ENCODE results near the gene RBL2.
"Not testable (repeated sequence)": the region's sequence is repeated elsewhere in the genome, so short reads cannot be mapped to it uniquely, and the experiment has no call there.

Gene RBL2

GRCh38 chr16:53539759-53540718 is 105.8 kb downstream of the RBL2 start:
- DNase-seq = not testable (repeated sequence)

All from suppressor macrophage (primary cell).